Esophagus muscularis mucosa (tissue), 4 donors: ENCODE data around the gene COBL. TPM values are rescaled to one million over a fixed set of nuclear protein-coding genes. Genes with fewer than 3 reads are reported as not detected.

Source experiments
- DNase-seq: peaks from one replicate; pipeline ENCODE4 v3.0.0-alpha.2; 2017; ENCODE audit errors: extremely low spot score
- H3K27ac ChIP-seq, 4 donors: fragments of 200-600 bp; sonication (generic); replicated peaks in 1 of 4; 1 replicate in 3 of 4; 2 replicates in 1 of 4; pipeline ENCODE4 v1.5.1; 2016 to 2019; ENCODE audit warnings: mild to moderate bottlenecking in 1 of 4
- H3K27me3 ChIP-seq, 4 donors: fragments of 200-600 bp; sonication (generic); one replicate each; pipeline versions ENCODE4 v1.5.1 to v1.6.0; 2016 to 2019
- H3K36me3 ChIP-seq, 4 donors: fragments of 200-600 bp; sonication (generic); one replicate each; pipeline ENCODE4 v1.5.1; 2016 to 2019
- H3K4me1 ChIP-seq, 4 donors: fragments of 200-600 bp; sonication (generic); one replicate each; pipeline ENCODE4 v1.5.1; 2016 to 2019
- H3K4me3 ChIP-seq, 4 donors: fragments of 200-600 bp; sonication (generic); 1 replicate in 2 of 4; 2 replicates in 2 of 4; pipeline ENCODE4 v1.5.1; 2016 to 2019; ENCODE audit warnings: mild to moderate bottlenecking in 4 of 4, moderate library complexity in 1 of 4
- H3K9me3 ChIP-seq, 4 donors: fragments of 200-600 bp; sonication (generic); 1 replicate in 3 of 4; 2 replicates in 1 of 4; pipeline ENCODE4 v1.5.1; 2016 to 2019
- EP300 ChIP-seq: sonication (generic); formaldehyde crosslinking; IDR thresholded peaks from one replicate; pipeline ENCODE4 v1.6.1; 2017; ENCODE audit warnings: antibody characterized with exemption
- POLR2A ChIP-seq: fragments of 450-650 bp; IDR thresholded peaks from one replicate; pipeline ENCODE4 v1.6.1; 2017; ENCODE audit warnings: antibody characterized with exemption, moderate library complexity, mild to moderate bottlenecking, low read depth
- POLR2AphosphoS5 ChIP-seq, 2 donors: sonication (generic); formaldehyde crosslinking; IDR thresholded peaks; one replicate each; pipeline ENCODE4 v1.6.1; 2017; ENCODE audit warnings: antibody characterized with exemption in 2 of 2
- WGBS: methylation state at CpG from one replicate; pipeline ENCODE4 v1.1.5; 2018; 5-methylcytosine and 5-hydroxymethylcytosine counted together
- intact Hi-C: fragments of 100-400 bp; cut with DNase I; formaldehyde crosslinking; loops from one replicate; pipeline ENCODE4 v1.15.1; 2023
- total RNA-seq, 4 donors: library from RNA; depleted of rRNA; stranded (reverse); fragments of >200 nt; gene quantifications; one replicate each; pipeline versions ENCODE4 v1.1.0 to v1.2.1, GENCODE V29; 2016
- TF ChIP-seq, protein P1 (sequence below), 3 experiments: fragments of 200-600 bp in 2 of 3; fragments of 450-650 bp in 1 of 3; sonication (generic) in 2 of 3; IDR thresholded peaks; one replicate each; pipeline ENCODE4 v1.5.1; 2017 to 2019; ENCODE audit warnings: antibody characterized with exemption in 3 of 3, mild to moderate bottlenecking in 2 of 3, moderate library complexity in 1 of 3

The COBL gene
- total RNA-seq, 4 donors from 2014 or later: 29.8 to 51.4 (median 45.9) TPM

- TF ChIP-seq POLR2AphosphoS5 (IDR thresholded peaks at IDR 0.05) (no peak), EP300 (no peak), POLR2A (no peak)
- TF ChIP-seq, protein P1, sequence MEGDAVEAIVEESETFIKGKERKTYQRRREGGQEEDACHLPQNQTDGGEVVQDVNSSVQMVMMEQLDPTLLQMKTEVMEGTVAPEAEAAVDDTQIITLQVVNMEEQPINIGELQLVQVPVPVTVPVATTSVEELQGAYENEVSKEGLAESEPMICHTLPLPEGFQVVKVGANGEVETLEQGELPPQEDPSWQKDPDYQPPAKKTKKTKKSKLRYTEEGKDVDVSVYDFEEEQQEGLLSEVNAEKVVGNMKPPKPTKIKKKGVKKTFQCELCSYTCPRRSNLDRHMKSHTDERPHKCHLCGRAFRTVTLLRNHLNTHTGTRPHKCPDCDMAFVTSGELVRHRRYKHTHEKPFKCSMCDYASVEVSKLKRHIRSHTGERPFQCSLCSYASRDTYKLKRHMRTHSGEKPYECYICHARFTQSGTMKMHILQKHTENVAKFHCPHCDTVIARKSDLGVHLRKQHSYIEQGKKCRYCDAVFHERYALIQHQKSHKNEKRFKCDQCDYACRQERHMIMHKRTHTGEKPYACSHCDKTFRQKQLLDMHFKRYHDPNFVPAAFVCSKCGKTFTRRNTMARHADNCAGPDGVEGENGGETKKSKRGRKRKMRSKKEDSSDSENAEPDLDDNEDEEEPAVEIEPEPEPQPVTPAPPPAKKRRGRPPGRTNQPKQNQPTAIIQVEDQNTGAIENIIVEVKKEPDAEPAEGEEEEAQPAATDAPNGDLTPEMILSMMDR (IDR thresholded peaks at IDR 0.05): no peak
- no peaks in the 10 kb centered on the region for H3K9me3 ChIP-seq
- H3K4me3 ChIP-seq: no peak overlapping the region
- no peak overlapping the region for H3K27ac ChIP-seq
- H3K36me3 ChIP-seq: no peaks in the 10 kb centered on the region
- peaks cover 0 to 10% (median 0%) of the 10 kb centered on the region in 4 donors for H3K4me1 ChIP-seq
- intact Hi-C loops: no loop called here
- DNase-seq: no peak
- 73% methylated on average over 11 of the region's 11 CpGs for WGBS
- no peaks in the 10 kb centered on the region for H3K27me3 ChIP-seq
These were observed 7.7 kb upstream of the COBL start for GRCh38 chr7:51324206-51324898.

DNA sequence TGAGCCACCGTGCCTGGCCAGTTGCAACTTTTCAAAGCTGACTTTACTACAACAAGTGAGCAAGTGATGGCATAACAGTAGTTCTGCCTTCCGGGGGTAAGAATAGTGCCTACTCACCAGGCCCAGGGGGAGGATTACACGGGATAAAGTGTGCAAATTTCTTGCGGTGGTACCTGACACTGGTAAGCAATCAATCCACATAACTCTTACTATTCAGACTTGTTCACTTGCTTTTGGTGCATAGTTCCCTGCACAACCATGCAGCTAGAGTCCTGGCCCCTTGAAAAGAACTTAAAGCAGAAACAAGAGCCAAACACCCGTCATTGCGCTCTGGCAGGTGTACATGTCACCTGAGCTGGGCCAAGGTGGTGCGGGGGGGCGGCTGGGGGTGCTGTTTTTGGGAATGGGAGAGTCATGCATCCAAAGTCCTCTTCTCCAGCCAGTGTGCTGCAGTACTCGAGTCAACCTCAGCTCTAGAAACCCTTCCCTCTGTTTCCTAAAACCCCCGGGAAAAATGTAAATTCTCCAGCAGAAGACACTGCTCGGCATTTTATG is 5.4 kb upstream of the COBL start:
- Histone ChIP-seq H3K4me3 (no peak overlapping the region), H3K9me3 (no peaks in the 10 kb centered on the region), H3K27me3 (peaks cover 0 to 2% (median 0%) of the 10 kb centered on the region in 4 donors), H3K27ac (no peak overlapping the region), H3K4me1 (peaks cover 0 to 14% (median 5%) of the 10 kb centered on the region in 4 donors), H3K36me3 (no peaks in the 10 kb centered on the region)
- TF ChIP-seq POLR2AphosphoS5 (IDR thresholded peaks at IDR 0.05) (no peak), EP300 (no peak), POLR2A (no peak)
- TF ChIP-seq, protein P1 (IDR thresholded peaks at IDR 0.05): no peak
- 82% methylated on average over 11 of the region's 11 CpGs for WGBS
- no peak for DNase-seq
- intact Hi-C loops: no loop called here

DNA sequence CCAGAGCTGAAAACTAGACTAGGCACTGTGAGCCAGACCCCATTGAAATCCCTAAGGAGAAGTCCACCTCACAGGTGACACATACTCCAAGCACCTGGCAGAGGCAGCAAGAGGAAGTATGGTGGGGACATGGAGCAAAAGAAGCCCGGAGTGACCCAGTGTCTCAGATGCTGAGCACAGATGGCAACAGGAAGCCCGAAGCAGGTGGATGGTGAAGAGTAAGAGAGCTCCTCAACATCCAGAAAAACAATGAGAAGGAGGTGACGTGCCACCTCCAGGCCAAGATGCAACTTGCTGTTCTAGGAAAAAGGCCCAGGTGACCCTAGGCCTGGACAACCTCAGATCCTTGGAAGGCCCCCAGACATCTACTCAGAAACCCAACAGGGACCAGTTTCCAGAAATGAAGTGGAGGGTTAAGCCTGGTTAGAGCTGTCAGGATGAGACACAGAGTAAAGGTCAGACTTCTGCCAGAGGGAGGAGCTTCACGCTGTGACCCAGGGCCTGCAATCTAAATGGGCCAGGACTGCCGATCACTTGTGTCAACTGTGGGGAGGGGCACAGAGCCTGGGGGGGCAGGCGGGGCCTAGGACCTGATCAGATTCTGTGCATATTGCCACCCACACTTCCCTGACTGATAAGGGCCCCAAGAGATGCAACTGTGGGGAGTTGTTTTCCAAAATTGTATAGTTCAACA is 2.4 kb upstream of the COBL start:
- no peak for DNase-seq
- no peaks in the 10 kb centered on the region for H3K36me3 ChIP-seq
- H3K9me3 ChIP-seq: no peaks in the 10 kb centered on the region
- WGBS: 84% methylated on average over 6 of the region's 6 CpGs
- intact Hi-C loops: loop anchor here (10.0 kb wide), 1 partner anchor 654 kb away; no protein-coding TSS in a partner anchor
- peaks cover 0 to 31% (median 30%) of the 10 kb centered on the region in 4 donors for H3K4me1 ChIP-seq
- TF ChIP-seq EP300 (no peak), POLR2AphosphoS5 (IDR thresholded peaks at IDR 0.05) (no peak), POLR2A (no peak)
- TF ChIP-seq, protein P1 (IDR thresholded peaks at IDR 0.05): no peak
- no peak overlapping the region for H3K27ac ChIP-seq
- H3K4me3 ChIP-seq: no peak overlapping the region
- H3K27me3 ChIP-seq: peaks cover 0 to 16% (median 0%) of the 10 kb centered on the region in 4 donors

GRCh38 chr7:51318001-51318400 is 1.4 kb upstream of the COBL start:
- Histone ChIP-seq H3K4me3 (no peak overlapping the region), H3K27ac (no peak overlapping the region), H3K36me3 (no peaks in the 10 kb centered on the region), H3K4me1 (peaks cover 0 to 41% (median 40%) of the 10 kb centered on the region in 4 donors), H3K27me3 (peaks cover 0 to 16% (median 0%) of the 10 kb centered on the region in 4 donors), H3K9me3 (no peaks in the 10 kb centered on the region)
- 95% methylated on average over 9 of the region's 9 CpGs for WGBS
- intact Hi-C loops: loop anchor here (10.0 kb wide), 1 partner anchor 653 kb away; no protein-coding TSS in a partner anchor
- no peak for DNase-seq
- no peak for TF ChIP-seq POLR2A
- TF ChIP-seq POLR2AphosphoS5 (IDR thresholded peaks at IDR 0.05): no peak
- TF ChIP-seq EP300: no peak
- TF ChIP-seq, protein P1 (IDR thresholded peaks at IDR 0.05): no peak
